Chondrocyte (in vitro differentiated cells): ENCODE results near the gene SHB. TPM values are rescaled to one million over a fixed set of nuclear protein-coding genes. Genes with fewer than 3 reads are reported as not detected.

ENCODE experiments used
- DNase-seq: peaks from one replicate; pipeline ENCODE4 v3.0.0; 2021; ENCODE audit warnings: mixed read lengths, low spot score
- H3K27ac Mint-ChIP-seq: one replicate; pipeline ENCODE4 v1.8.0; 2021; ENCODE audit warnings: mild to moderate bottlenecking, moderate library complexity, mixed read lengths; ENCODE audit not compliant: unreplicated experiment
- H3K27me3 Mint-ChIP-seq: 2 replicates; pipeline ENCODE4 v1.8.0; 2021; ENCODE audit warnings: low read depth, mixed read lengths
- H3K36me3 Mint-ChIP-seq: 2 replicates; pipeline ENCODE4 v1.8.0; 2021; ENCODE audit warnings: low read depth, mixed read lengths
- H3K4me1 Mint-ChIP-seq: 2 replicates; pipeline ENCODE4 v1.8.0; 2021; ENCODE audit warnings: low read depth, mild to moderate bottlenecking, mixed read lengths
- H3K4me3 Mint-ChIP-seq: one replicate; pipeline ENCODE4 v1.8.0; 2021; ENCODE audit warnings: mild to moderate bottlenecking, moderate library complexity, mixed read lengths; ENCODE audit not compliant: unreplicated experiment
- H3K9me3 Mint-ChIP-seq: 2 replicates; pipeline ENCODE4 v1.8.0; 2021; ENCODE audit warnings: low read depth, mixed read lengths
- total RNA-seq: library from RNA; stranded (reverse); gene quantifications from 3 replicates; pipeline ENCODE4 v1.2.1, GENCODE V29; 2021
- TF ChIP-seq, protein P1 (sequence below): fragments of 200-600 bp; sonication (generic); IDR thresholded peaks from 2 replicates; pipeline ENCODE4 v1.5.0; 2021; ENCODE audit warnings: antibody characterized with exemption, mild to moderate bottlenecking, moderate library complexity

SHB gene
- total RNA-seq, 1 donor from 2014 or later = 23.8 TPM

- H3K27ac Mint-ChIP-seq = peak overlapping the region; percentile 20
- H3K27me3 Mint-ChIP-seq = no peaks in the 10 kb centered on the region
- H3K36me3 Mint-ChIP-seq = no peaks in the 10 kb centered on the region
- TF ChIP-seq, protein P1, sequence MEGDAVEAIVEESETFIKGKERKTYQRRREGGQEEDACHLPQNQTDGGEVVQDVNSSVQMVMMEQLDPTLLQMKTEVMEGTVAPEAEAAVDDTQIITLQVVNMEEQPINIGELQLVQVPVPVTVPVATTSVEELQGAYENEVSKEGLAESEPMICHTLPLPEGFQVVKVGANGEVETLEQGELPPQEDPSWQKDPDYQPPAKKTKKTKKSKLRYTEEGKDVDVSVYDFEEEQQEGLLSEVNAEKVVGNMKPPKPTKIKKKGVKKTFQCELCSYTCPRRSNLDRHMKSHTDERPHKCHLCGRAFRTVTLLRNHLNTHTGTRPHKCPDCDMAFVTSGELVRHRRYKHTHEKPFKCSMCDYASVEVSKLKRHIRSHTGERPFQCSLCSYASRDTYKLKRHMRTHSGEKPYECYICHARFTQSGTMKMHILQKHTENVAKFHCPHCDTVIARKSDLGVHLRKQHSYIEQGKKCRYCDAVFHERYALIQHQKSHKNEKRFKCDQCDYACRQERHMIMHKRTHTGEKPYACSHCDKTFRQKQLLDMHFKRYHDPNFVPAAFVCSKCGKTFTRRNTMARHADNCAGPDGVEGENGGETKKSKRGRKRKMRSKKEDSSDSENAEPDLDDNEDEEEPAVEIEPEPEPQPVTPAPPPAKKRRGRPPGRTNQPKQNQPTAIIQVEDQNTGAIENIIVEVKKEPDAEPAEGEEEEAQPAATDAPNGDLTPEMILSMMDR = no peak
- peaks cover 61% of the 10 kb centered on the region for H3K4me1 Mint-ChIP-seq
- no peak overlapping the region for H3K4me3 Mint-ChIP-seq
- peaks cover 3% of the 10 kb centered on the region for H3K9me3 Mint-ChIP-seq
- DNase-seq = no peak
These were observed 10.4 kb downstream of the SHB start for GRCh38 chr9:38058452-38059232.

GRCh38 chr9:38057416-38058195 lies 11.4 kb downstream of the SHB start:
- peaks cover 3% of the 10 kb centered on the region for H3K9me3 Mint-ChIP-seq
- no peak for DNase-seq
- TF ChIP-seq, protein P1 = no peak
- peak overlapping the region; percentile 77 for H3K27ac Mint-ChIP-seq
- H3K36me3 Mint-ChIP-seq = no peaks in the 10 kb centered on the region
- no peaks in the 10 kb centered on the region for H3K27me3 Mint-ChIP-seq
- no peak overlapping the region for H3K4me3 Mint-ChIP-seq
- H3K4me1 Mint-ChIP-seq = peaks cover 52% of the 10 kb centered on the region

DNA sequence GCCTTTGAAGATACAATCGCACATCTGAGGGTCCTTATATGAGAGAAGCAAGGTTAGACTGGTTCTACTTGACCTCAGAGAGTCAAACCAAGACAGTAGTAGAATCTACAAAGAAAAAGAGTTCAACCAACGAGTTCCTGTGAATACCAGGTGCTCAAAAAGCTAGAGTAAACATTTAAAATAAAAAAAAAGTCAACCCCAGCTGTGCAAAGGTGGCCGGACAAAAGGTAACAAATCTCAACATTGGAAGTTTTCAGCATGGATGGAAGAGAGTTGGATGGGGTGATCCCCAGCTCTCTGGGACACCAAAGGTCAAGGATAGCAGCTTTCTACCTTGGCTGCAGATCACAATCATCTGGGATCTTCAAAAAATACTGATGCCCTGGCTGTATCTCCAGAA lies 14.4 kb downstream of the SHB start:
- H3K4me1 Mint-ChIP-seq = peaks cover 51% of the 10 kb centered on the region
- no peak for DNase-seq
- TF ChIP-seq, protein P1 = no peak
- peaks cover 3% of the 10 kb centered on the region for H3K9me3 Mint-ChIP-seq
- no peaks in the 10 kb centered on the region for H3K27me3 Mint-ChIP-seq
- no peak overlapping the region for H3K27ac Mint-ChIP-seq
- no peak overlapping the region for H3K4me3 Mint-ChIP-seq
- H3K36me3 Mint-ChIP-seq = no peaks in the 10 kb centered on the region

GRCh38 chr9:38053697-38054461 lies 15.1 kb downstream of the SHB start:
- Mint-ChIP-seq H3K27me3 (no peaks in the 10 kb centered on the region), H3K4me1 (peaks cover 45% of the 10 kb centered on the region), H3K4me3 (no peak overlapping the region), H3K9me3 (no peaks in the 10 kb centered on the region), H3K36me3 (no peaks in the 10 kb centered on the region), H3K27ac (no peak overlapping the region)
- TF ChIP-seq, protein P1 = no peak
- DNase-seq = no peak
